Measurements from ENCODE around the gene VAMP2.

VAMP2 gene

GRCh38 chr17:8159459-8160223, 3.1 kb downstream of the VAMP2 start:
- TF ChIP-seq, protein P1, sequence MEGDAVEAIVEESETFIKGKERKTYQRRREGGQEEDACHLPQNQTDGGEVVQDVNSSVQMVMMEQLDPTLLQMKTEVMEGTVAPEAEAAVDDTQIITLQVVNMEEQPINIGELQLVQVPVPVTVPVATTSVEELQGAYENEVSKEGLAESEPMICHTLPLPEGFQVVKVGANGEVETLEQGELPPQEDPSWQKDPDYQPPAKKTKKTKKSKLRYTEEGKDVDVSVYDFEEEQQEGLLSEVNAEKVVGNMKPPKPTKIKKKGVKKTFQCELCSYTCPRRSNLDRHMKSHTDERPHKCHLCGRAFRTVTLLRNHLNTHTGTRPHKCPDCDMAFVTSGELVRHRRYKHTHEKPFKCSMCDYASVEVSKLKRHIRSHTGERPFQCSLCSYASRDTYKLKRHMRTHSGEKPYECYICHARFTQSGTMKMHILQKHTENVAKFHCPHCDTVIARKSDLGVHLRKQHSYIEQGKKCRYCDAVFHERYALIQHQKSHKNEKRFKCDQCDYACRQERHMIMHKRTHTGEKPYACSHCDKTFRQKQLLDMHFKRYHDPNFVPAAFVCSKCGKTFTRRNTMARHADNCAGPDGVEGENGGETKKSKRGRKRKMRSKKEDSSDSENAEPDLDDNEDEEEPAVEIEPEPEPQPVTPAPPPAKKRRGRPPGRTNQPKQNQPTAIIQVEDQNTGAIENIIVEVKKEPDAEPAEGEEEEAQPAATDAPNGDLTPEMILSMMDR (conservative IDR thresholded peaks at IDR 0.05; ENCODE audit: control insufficient read depth, insufficient read depth, low read depth, low read length): no peak
- H3K4me3 ChIP-seq (ENCODE audit: control insufficient read depth, low read depth, low read length): no peak overlapping the region
- no peak for DNase-seq (ENCODE audit: low read depth)

DNA sequence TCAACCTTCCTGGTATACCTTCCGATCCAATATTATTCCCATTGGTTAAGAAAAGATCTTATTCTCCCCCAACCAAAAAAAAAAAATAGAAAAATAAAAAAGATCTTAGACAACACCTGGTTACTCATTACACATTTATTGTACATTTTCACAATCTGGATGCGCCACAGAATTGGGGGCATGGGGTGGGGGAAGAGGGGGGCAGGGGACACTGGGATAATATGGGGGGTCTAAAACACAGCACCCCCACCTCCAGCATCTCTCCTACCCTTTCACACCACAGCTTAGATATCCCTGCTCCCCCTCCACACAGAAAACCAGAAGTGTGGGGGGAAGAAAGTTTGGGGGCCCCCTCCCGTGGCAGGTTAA, 3.7 kb downstream of the VAMP2 start:
- no peak for DNase-seq (ENCODE audit: low read depth)
- TF ChIP-seq, protein P1 (conservative IDR thresholded peaks at IDR 0.05; ENCODE audit: control insufficient read depth, insufficient read depth, low read depth, low read length): no peak
- H3K4me3 ChIP-seq (ENCODE audit: control insufficient read depth, low read depth, low read length): no peak overlapping the region

DNA sequence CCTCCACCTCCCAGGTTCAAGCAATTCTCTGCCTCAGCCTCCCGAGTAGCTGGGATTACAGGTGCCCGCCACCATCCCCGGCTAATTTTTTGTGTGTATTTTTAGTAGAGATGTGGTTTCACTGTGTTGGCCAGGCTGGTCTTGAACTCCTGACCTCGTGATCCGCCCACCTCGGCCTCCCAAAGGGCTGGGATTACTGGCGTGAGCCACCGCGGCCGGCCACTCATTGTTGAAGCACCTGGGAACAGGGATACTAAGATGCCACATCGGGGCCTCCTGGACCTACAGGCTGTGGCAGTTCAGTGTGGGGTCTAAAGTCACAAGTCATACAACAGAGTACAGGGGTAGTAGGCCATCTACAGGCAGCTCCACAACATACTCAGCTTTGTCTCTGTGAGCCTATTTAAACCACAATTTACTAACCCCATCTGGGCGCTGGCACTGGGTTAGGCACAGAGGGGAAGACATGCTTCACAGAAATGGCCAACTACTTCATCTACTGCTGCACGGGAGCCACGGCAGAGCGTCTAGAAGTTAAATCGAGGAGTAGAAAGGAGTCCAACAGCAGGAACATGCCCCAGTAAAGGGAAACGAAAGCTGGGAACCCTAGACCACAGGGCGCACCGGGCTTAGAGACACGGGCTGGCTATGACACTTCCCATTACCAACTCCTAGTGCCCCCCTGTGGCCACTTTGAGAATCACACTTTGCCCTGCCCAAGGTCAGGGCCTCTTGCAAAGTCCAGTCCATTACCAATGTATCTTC, 4.3 kb downstream of the VAMP2 start:
- TF ChIP-seq, protein P1 (conservative IDR thresholded peaks at IDR 0.05; ENCODE audit: control insufficient read depth, insufficient read depth, low read depth, low read length): peak; percentile 89
- H3K4me3 ChIP-seq (ENCODE audit: control insufficient read depth, low read depth, low read length): no peak overlapping the region
- DNase-seq (ENCODE audit: low read depth): peak; percentile 92

DNA sequence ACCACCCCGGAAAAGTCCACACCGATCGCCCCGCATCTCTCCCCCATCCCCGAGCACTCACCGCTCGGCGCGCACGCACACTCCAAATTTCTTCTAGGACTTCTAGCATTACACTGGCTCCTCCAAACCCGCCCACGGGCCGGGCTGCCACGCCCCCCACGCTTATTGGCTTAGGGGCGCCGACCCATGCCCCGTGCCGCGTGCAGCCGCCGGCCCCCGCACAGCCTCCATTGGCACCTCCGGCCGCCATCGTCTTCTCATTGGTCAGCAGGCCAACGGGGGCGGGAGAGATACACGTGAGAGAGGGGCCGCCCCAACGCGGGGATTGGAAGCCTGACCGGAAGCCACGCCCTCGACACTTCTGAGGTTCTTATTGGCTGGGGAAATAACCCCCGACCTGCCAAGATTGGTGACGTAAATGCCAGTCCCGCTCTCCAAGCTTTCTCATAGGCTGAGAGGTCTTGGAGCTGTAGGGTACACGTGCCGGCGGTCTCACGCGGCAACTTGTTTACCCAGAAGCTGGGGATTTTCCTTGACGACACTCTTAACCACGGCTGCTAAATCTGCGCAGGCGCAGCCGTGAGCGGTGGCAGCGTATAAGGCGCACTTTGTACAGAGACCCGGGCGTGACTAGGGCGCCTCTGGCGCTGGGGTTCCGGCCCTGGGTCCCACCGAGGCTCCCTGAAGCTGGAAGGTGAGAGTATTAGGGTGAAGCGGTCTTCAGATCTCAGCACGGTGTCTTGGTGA, 6.3 kb downstream of the VAMP2 start:
- peak; percentile 100 for DNase-seq (ENCODE audit: low read depth)
- TF ChIP-seq, protein P1 (conservative IDR thresholded peaks at IDR 0.05; ENCODE audit: control insufficient read depth, insufficient read depth, low read depth, low read length): no peak
- peak overlapping the region; percentile 62 for H3K4me3 ChIP-seq (ENCODE audit: control insufficient read depth, low read depth, low read length)

GRCh38 chr17:8155996-8156245, 6.8 kb downstream of the VAMP2 start:
- DNase-seq (ENCODE audit: low read depth): no peak
- H3K4me3 ChIP-seq (ENCODE audit: control insufficient read depth, low read depth, low read length): peak overlapping the region; percentile 62
- TF ChIP-seq, protein P1 (conservative IDR thresholded peaks at IDR 0.05; ENCODE audit: control insufficient read depth, insufficient read depth, low read depth, low read length): no peak

GRCh38 chr17:8155231-8155995, 7.3 kb downstream of the VAMP2 start:
- DNase-seq (ENCODE audit: low read depth): peak; percentile 42
- TF ChIP-seq, protein P1 (conservative IDR thresholded peaks at IDR 0.05; ENCODE audit: control insufficient read depth, insufficient read depth, low read depth, low read length): no peak
- H3K4me3 ChIP-seq (ENCODE audit: control insufficient read depth, low read depth, low read length): peak overlapping the region; percentile 62

All from fibroblast of mammary gland (primary cell).